Nephron (organoid): Measurements from ENCODE around the gene MAGIX.

Source experiments
- H3K27ac Mint-ChIP-seq, 3 experiments: 2 replicates each; pipeline ENCODE4 v1.8.0; 2020; ENCODE audit warnings: mixed read lengths in 3 of 3, mild to moderate bottlenecking in 2 of 3, moderate library complexity in 1 of 3
- H3K27me3 Mint-ChIP-seq: 2 replicates; pipeline ENCODE4 v1.8.0; 2021; ENCODE audit warnings: low read depth, mild to moderate bottlenecking, moderate library complexity, mixed read lengths
- H3K36me3 Mint-ChIP-seq: 2 replicates; pipeline ENCODE4 v1.8.0; 2020; ENCODE audit warnings: low read depth, mixed read lengths
- H3K4me1 Mint-ChIP-seq: 2 replicates; pipeline ENCODE4 v1.8.0; 2020; ENCODE audit warnings: mixed read lengths
- H3K4me3 Mint-ChIP-seq, 3 experiments: 2 replicates each; pipeline ENCODE4 v1.8.0; 2020; ENCODE audit warnings: mild to moderate bottlenecking in 3 of 3, mixed read lengths in 3 of 3, moderate library complexity in 2 of 3
- H3K9me3 Mint-ChIP-seq: 2 replicates; pipeline ENCODE4 v1.8.0; 2020; ENCODE audit warnings: mixed read lengths
- CTCF ChIP-seq, 3 experiments: fragments of 200-600 bp; sonication (generic); IDR thresholded peaks; one replicate each; pipeline ENCODE4 v1.5.0; 2021; ENCODE audit warnings: antibody characterized with exemption in 3 of 3; ENCODE audit not compliant: unreplicated experiment in 3 of 3

Gene MAGIX

GRCh38 chrX:49199315-49199595, 36.7 kb downstream of the MAGIX start:
- TF ChIP-seq CTCF (IDR thresholded peaks at IDR 0.05; ENCODE audit: unreplicated experiment in 3 of 3): no peak
- Mint-ChIP-seq H3K9me3 (peaks cover 21% of the 10 kb centered on the region), H3K4me1 (no peaks in the 10 kb centered on the region), H3K4me3 (no peak overlapping the region), H3K27me3 (peaks cover 22% of the 10 kb centered on the region), H3K36me3 (no peaks in the 10 kb centered on the region), H3K27ac (no peak overlapping the region)

- peak within 1 kb of the TSS; percentile 40 to 59 (median 48) for H3K4me3 Mint-ChIP-seq
- peaks cover 22% of the 10 kb centered on the region for H3K9me3 Mint-ChIP-seq
- no peak within 1 kb of the TSS for H3K27ac Mint-ChIP-seq
- no peaks in the 10 kb centered on the region for H3K36me3 Mint-ChIP-seq
- no peak for TF ChIP-seq CTCF (IDR thresholded peaks at IDR 0.05; ENCODE audit: unreplicated experiment in 3 of 3)
- peaks cover 22% of the 10 kb centered on the region for H3K27me3 Mint-ChIP-seq
- H3K4me1 Mint-ChIP-seq: no peaks in the 10 kb centered on the region
These were observed 37.6 kb downstream of the MAGIX start, which contains the start of gene SYP for GRCh38 chrX:49199906-49200771. SYP (minus strand) TSS chrX:49200193; CDS start chrX:49200186, 7 bp downstream.

- no peak for TF ChIP-seq CTCF (IDR thresholded peaks at IDR 0.05; ENCODE audit: unreplicated experiment in 3 of 3)
- H3K4me1 Mint-ChIP-seq: no peaks in the 10 kb centered on the region
- H3K4me3 Mint-ChIP-seq: peak overlapping the region in 1 of 3 experiments; percentile 31
- no peaks in the 10 kb centered on the region for H3K36me3 Mint-ChIP-seq
- H3K27ac Mint-ChIP-seq: no peak overlapping the region
- H3K9me3 Mint-ChIP-seq: peaks cover 20% of the 10 kb centered on the region
- peaks cover 22% of the 10 kb centered on the region for H3K27me3 Mint-ChIP-seq
These were observed 39.5 kb downstream of the MAGIX start for GRCh38 chrX:49202022-49202421.

GRCh38 chrX:49203536-49203935, 41.0 kb downstream of the MAGIX start:
- no peak for TF ChIP-seq CTCF (IDR thresholded peaks at IDR 0.05; ENCODE audit: unreplicated experiment in 3 of 3)
- peaks cover 13% of the 10 kb centered on the region for H3K9me3 Mint-ChIP-seq
- H3K27ac Mint-ChIP-seq: no peak overlapping the region
- peaks cover 14% of the 10 kb centered on the region for H3K27me3 Mint-ChIP-seq
- no peaks in the 10 kb centered on the region for H3K4me1 Mint-ChIP-seq
- H3K4me3 Mint-ChIP-seq: no peak overlapping the region
- no peaks in the 10 kb centered on the region for H3K36me3 Mint-ChIP-seq

GRCh38 chrX:49204017-49204416, 41.5 kb downstream of the MAGIX start:
- Mint-ChIP-seq H3K9me3 (peaks cover 13% of the 10 kb centered on the region), H3K27me3 (peaks cover 9% of the 10 kb centered on the region), H3K4me1 (no peaks in the 10 kb centered on the region), H3K27ac (no peak overlapping the region), H3K36me3 (no peaks in the 10 kb centered on the region), H3K4me3 (no peak overlapping the region)
- no peak for TF ChIP-seq CTCF (IDR thresholded peaks at IDR 0.05; ENCODE audit: unreplicated experiment in 3 of 3)

GRCh38 chrX:49204709-49205108, 42.2 kb downstream of the MAGIX start:
- H3K36me3 Mint-ChIP-seq: no peaks in the 10 kb centered on the region
- no peak overlapping the region for H3K4me3 Mint-ChIP-seq
- H3K9me3 Mint-ChIP-seq: peaks cover 13% of the 10 kb centered on the region
- peaks cover 4% of the 10 kb centered on the region for H3K27me3 Mint-ChIP-seq
- no peak overlapping the region for H3K27ac Mint-ChIP-seq
- TF ChIP-seq CTCF (IDR thresholded peaks at IDR 0.05; ENCODE audit: unreplicated experiment in 3 of 3): no peak
- no peaks in the 10 kb centered on the region for H3K4me1 Mint-ChIP-seq
